NCI-H748 treated with DMSO at 0.1 percent for 48 hours (cell line): ENCODE measurements around the gene ETS2.
"Not testable (repeated sequence)": the region's sequence is repeated elsewhere in the genome, so short reads cannot be mapped to it uniquely, and the experiment has no call there.

ENCODE experiments used
- DNase-seq: peaks from one replicate; lab custom pipeline; 2025; lab: John Stamatoyannopoulos, UW

ETS2 gene

DNA sequence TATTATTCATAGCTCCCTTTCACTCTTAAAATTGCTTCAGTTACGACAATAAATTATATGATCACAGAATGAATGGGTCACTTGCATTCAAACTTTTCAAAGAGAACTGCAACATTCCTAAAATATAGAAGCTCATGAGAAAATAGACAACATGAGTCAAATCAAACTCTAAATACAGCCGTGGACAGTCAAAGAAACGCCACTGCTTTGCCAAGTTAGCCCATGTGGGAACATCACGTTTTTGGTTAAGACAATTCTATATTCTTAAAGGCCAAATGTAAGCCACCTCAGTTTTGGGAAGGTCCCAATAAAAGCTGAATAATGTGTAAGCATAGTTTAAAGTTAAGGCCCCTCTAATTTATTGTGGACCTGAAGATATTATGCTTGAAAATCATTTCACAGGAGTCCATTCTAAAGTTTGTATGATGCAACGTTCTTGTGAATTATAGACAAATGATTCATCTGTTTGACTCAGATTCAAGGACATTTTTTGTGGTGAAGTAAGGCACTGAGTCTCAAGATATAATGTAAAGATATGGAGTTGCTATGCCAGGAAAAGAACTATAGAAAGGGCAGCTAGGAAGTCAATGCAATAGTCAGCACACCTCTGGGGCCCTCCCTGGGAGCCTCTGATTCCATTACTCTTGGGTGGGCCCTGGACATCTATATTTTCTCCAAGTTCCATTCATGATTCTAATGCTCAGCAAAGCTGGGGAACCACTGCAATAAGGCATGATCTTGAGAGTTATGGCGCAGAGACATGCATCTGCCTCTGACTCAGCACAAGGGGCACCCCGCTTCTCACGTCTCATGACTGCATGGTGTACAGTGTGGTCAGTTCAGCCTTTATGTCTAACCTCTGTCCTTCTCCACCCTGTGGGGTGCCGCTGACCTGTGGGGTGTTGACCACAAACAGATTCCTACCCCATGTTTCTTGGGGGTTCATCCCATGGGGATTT is 33.9 kb downstream of the ETS2 start:
- no peak for DNase-seq

DNA sequence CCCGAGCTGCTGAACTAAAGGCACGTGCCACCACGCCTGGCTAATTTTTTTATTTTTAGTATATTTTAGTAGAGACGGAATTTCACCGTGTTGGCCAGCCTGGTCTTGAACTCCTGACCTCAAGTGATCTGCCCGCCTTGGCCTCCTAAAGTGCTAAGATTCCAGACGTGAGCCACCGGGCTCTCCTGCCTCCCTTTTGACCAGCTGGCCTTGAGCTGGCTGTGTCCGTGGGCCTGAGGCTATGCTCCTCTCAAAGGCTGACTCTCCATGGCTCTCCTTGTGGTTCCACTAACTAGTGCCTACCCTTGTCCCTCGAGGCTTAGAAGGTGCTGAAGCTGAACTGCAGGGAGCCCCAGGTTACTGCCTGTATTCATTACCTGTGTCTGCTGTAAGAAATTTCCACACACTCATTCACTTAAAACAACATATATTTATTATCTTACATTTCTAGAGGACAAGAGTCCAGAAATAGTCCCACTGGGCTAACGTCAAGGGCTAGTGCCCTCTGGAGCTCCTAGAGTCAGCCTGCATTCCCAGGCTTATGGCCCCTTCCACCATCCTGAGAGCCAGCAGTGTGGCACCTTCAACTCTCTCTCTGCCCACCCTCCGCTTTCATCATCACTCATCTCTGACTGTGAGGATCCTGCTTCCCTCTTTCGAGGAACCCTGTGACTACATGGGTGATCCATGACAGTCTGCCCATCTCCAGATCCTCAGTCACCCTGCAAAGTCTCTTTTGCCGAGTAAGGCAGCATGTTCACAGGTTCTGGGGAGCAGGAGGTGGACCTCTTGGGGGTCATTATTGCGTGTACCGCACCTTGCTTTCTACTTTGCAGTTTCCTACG is 34.9 kb downstream of the ETS2 start:
- no peak for DNase-seq

DNA sequence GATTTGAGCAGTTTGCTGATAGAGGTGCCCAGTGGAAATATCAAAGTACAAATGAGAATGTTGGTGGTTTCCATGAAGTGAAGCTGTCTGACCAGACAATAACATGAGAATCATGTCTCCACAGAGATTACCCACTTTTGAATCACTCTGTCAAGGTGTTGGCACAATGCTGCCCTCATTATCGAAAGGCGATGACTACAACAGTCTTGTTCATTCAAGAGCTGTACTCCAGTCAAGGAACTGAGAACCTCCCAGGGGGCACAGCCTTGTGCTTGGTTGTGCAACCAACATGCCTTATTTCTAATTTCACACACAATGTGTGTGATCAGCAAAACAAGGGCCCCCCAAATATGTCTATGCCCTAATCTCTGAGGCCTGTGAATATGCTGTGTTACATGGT is 35.7 kb downstream of the ETS2 start:
- DNase-seq: no peak

DNA sequence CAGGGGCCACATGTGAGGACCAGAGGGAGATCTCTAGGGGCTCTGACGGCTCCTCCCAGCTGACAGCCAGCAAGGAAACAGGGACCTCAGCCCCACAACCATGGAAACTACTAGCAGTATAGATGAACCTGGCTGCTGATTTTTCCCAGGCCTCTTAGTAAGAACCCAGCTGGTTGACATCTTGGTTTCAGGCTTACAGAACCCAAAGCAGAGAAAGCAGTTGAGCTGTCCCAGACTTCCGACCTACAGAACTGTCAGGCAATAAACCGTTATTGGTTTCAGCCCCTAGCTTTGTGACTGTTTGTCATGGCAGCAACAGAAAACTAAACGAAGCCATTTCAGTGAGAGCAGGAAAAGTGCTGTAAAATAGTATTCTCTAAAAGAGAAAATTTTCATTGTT is 36.4 kb downstream of the ETS2 start:
- DNase-seq: no peak

DNA sequence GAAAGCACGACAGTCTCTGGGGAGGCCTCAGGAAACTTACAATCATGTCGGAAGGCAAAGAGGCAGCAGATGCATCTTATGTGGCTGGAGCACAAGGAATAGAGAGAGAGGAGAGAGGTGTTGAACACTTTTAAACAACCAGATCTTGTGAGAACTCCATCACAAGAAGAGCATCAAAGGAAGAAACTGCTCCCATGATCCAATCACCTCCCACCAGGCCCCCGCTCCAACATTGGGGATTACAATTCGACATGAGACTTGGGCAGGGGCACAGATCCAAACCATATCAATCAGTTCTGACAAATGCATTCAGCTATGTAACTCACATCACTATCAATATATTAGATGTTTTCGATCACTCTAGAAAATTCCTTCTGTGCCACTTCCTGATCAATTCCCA is 37.6 kb downstream of the ETS2 start:
- no peak for DNase-seq

DNA sequence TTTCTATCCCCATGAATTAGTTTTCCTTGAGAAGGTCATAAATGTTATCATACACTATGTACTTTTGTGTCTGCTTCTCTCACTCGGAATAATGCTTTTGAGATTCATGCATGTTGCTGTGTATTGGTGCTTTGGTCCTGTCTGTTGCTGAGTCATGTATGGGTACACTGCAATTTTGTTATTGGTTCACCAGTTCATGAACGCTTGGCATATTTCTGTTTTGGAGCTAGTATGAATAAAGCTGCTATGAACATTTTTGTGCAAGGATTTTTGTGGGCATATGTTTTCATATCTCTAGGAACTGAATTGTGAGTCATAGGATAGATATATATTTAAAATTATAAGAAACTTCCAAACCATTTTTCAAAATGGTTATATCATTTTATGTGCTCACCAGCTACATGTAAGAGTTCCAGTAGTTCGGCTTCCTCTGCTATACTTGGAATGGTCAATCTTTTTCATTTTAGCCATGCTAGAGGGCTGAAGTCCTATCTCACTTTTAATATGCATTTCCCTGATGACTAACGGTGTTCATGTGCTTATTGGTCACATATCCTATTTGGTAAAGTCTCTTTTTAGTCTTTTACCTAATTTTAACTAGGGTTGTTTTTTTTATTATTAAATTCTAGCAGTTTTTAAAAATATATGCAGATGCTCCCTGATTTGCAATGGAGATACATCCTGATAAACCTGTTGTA is 38.2 kb downstream of the ETS2 start:
- no peak for DNase-seq

DNA sequence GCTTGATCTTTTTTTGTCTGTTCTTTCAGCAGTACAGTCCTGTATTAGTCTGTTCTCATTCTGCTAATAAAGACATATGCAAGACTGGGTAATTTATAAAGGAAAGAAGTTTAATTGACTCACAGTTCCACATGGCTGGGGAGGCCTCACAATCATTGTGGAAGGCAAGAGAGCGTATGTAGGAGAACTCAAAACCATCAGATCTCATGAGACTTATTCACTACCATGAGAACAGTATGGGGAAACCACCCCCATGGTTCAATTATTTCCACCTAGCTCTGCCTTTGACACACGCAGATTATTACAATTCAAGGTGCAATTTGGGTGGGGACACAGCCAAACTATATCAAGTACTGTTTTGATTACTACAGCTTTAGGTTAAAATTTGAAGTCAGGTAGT is 39.6 kb downstream of the ETS2 start:
- DNase-seq: not testable (repeated sequence)

DNA sequence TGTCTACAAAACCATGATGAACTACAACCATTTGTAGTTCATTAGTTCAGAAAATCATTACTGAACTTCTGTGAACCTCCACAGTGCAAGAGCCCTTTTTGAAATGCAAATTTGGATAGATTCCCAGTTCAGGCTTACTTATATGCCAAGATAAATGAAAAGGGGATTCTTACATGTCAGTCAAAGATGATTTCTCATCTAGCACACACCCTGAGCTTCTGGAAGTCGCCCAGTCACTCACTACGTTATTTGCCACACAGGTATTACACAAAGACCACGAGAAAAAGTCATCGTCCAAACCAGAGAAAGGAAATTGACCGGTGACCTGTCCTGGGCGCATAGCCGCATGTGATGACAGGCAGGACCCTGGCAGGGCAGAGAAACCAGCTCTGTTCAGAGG is 41.8 kb downstream of the ETS2 start:
- no peak for DNase-seq

DNA sequence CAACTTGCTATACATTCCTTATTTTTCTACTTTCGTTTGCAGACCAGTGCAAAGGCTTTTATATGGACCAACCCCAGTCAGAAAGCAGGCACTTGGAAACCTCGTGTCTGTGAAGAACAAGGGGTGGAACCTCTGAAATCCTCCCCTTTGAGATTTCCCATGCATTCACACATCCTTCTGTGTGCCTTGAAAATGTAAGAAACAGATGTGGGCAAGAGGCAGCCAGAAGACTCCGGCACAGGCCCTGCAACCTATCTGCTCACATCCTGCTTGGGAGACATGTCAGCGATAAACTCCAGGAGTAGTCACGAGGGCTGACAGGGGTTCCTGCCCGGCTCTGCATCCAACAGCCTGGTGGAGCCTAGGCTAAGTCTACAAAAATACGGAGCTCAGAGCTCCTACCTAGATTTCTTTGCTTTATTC is 42.5 kb downstream of the ETS2 start:
- no peak for DNase-seq

DNA sequence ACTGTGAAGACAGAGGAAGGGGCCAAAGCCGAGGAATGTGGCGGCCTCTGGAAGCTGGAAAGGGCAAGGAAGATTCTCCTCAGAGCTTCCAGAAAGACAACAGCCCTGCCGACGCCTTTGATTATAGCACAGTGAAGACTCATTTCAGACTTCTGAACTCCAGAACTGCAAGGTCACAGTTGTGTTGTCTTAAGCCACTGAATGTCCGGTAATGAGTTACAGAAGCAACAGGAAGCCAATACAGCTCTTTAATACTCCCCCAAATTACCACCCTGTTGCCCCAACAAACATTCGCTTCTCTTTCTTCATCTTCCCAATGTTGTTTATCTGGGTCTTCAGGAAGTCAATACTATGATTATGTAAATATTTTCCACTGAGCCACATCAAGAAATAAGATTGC is 44.0 kb downstream of the ETS2 start:
- DNase-seq: no peak

DNA sequence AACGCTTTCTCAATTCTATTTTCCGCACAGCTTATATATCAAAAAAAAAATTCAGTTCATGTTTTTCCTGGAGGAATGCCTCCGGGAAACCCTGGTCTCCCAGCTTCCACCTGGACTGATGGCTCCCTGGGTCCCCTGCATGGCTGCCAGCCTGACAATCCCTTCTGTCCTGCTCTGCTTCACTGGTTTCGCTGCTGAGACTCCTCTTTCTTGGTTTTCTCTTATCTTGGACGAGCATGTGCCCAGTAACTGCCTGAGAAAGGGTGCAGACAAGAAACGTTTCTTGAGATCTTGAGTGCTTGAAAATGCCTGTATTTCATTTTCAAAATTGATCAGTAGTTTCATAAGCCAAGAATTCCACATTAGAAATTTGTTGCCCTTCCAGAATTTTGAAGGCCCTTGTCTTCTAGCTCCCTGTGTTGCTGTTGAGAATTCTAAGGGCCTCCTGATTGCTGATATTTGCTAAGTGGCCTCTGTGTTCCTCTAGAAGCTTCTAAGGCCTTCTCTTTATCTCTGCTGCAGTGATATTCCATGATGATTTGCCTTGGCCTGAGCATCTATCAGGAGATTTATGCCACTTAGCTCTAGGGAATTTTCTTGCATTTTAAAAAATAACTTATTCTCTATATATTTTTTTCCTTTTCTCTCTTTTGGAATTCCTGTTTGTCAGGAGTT is 44.7 kb downstream of the ETS2 start:
- no peak for DNase-seq

DNA sequence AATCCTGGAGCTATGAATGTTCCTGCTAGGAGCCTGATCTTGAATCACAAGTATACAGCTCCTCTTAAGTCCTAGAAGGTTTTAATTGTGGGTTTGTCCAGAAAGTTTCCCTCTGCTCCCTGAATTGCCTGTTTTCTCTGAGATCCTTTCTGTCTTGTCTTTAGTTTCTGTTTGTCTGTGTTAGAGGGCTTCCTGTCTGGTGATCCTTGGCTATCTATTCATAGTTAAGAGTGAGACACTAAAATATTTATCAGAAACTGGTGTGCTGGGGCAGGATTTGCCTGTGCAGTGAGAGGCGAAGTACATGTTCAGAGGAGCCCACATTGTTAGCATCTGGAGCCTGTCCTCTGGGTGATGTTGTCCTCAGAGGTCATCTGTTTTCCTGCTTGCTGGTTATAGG is 45.4 kb downstream of the ETS2 start:
- DNase-seq: no peak

DNA sequence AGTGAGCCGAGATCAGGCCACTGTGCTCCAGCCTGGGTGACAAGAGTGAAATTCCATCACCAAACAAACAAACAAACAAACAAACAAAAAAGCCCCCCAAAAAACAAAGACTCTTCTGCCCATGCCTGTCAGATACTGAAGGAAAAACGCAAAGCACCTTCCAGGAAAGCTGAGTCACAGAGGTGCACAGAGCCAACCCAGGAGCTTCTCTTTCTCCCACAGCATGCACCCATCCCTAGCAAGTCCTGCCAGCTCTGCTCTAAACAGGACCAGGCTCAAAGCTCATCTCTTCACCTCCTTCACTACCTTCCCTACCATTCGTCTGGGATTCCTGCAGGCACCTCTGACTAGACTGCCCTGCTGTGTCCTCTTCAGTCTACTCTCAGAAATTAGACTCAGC is 46.5 kb downstream of the ETS2 start:
- no peak for DNase-seq

DNA sequence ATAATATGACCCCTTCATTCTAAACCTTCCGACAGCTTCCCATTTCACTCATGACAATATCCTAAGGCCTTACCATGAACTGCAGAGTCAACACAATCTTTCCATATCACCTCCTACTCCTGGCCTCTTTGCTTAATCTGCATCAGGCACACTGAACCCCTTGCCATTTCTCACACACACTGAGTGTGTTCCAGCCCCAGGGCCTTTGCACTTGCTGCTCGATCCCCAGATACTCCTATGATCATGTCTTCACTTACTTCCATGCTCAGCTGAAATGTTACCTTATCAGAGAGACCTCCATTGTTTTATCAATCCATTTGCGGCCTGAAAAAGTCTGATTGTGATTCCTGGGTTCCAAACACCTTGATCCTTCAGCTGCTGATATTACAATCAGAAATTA is 47.0 kb downstream of the ETS2 start:
- DNase-seq: no peak

DNA sequence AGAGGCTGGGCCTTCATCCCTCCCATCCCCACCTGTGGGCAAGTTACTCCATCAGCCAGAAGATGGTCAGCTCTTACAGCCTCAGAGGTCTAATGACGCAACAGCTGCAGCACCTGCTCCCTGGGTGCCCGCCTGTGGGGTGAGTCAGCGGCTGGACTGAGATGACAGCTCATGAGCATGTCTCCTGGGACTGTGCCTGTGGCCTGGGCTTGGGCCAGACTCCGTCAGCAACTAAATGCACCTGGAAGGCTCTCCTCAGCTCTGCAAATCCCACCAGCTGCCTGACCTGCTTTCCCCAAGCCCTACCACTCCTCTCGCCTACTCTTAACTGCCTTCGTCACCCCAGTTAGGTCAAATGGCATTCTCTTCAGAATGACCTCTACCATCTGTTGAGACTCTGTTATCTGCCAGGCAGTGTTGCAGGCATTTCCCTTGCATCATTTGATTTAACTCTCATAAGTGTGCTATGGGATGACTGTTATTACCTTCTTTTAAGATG is 47.7 kb downstream of the ETS2 start:
- DNase-seq: no peak

DNA sequence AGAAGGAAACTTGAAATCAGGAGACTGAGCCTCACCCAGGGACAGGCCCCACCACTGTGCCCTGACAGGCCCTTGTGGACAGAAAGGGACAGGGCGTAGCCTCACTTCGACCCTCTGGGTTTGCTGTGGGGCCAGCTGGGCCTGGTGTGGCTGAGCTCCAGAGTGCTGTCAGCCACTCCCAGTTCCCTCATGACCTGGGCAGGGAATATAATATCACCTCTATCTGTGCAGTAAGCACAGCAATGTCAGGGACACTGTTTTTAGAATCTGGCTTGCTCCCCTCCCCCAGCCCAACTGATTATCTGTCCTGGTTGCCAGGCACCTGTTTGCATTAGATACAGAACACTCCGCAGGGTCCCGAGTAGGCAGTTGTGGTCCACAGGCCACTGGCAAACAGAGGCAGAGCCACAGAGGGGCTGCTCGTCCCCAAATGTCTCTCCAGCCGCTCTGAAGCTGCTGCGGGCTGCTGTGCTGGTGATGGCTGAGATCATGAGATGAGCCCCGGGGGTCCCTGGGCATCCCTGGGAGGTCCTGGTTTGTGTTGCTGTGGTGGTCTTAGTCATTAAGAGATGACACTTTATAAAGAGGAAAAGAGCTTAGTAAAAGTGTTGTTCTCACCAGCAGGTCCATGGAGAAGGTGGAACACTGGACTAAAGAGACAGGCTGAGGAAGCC is 51.6 kb downstream of the ETS2 start:
- DNase-seq: no peak

DNA sequence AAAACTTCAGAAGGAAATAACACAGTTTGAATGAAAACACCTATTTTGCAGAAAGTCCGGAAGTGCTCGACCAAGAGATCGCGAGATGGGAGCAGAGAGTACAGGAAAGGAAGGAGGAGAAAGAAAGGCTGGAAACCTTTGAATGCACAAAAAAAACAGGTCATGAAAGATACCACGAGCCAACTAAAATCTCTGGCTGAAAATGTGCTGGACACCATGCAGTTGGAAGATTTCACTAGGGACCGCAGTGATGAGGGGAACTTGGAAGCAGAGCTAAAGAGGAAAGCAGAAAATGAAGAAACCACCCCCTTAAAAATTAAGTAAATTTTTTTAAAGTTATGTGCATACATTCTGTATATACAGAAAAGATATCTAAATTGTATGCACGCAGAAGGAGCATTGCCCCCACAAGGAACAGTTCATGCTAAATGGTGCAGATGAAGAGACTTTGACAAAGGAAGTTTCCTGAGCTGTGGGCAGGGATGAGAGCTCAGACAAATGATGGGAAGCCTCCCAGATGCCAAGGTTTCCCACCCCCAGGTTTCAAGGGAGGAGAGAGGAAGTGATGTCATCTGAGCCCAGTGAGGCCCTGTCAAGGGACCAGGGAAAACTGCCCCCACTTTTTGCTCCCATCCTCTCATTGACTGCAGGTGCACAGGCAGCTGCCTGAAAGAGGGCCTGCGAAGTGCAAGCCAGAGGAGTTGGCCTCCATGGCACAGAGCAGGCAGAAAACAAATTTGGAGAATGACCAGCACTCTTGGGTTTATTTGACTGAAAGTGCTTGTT is 52.5 kb downstream of the ETS2 start:
- DNase-seq: no peak

DNA sequence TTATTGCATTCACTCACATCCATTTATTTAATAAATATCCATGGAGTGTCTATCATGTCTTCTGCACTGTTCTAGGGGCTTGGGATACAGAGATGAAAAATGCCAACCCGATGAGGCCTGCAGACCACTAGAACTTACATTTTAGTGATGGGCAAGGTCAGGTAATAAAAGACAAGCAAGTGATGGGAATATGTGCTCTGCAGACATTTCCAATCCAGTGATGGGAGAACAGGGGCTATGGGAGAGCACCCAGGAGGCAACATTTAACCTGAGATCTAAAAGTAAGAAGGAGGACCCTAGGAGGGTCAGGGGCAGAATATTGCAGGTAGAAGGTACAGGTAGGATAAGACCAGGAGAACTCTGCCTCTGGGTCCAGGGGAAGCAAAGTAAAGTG is 53.1 kb downstream of the ETS2 start:
- DNase-seq: no peak

DNA sequence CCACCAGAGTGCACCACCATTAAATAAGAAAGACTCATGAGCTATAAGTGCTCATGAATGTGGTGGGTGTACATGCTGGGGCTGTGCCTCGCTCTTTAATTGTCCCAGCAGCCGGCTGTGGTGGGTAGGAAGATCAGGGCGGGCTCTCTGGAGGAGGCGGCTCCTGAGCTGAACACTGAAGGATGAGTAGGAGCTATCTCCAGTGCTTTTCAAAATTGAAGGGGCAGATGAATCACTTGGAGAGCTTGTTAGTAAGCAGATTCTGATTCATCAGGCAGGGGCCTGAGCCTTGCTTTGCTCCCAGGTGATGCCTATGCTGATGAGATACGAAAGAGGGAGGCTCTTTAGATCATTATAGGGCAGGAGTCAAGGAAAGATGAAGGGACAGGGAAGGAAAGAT is 54.1 kb downstream of the ETS2 start:
- DNase-seq: no peak

DNA sequence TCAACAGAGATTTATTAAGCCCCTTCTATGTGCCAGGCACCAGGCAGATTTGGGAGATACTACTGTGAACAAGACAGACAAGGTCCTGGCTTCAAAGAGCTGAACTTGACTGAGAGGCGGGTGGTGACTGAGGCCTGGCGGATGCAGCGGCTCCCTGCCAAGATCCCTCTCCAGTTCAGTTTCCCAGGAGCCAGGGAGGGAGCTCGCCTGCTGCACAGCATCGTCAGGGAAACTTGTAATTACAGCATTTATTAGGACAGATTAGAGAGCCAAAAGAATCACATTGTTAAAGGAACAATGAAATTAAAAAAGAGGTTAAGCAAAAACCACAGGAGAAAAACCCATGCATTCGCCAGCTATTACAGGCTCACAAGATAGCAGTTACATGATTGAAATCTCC is 55.3 kb downstream of the ETS2 start:
- DNase-seq: no peak
